Measurements from ENCODE around the gene EHF. TPM values are rescaled to one million over a fixed set of nuclear protein-coding genes. Genes with fewer than 3 reads are reported as not detected.

The EHF gene
- total and polyA plus RNA-seq, 9 of the 15 experiments (the other 6 are each of a cell fraction or from before 2014, with no cell fraction given), result 0.04 to 0.54 (median 0.37) TPM

DNA sequence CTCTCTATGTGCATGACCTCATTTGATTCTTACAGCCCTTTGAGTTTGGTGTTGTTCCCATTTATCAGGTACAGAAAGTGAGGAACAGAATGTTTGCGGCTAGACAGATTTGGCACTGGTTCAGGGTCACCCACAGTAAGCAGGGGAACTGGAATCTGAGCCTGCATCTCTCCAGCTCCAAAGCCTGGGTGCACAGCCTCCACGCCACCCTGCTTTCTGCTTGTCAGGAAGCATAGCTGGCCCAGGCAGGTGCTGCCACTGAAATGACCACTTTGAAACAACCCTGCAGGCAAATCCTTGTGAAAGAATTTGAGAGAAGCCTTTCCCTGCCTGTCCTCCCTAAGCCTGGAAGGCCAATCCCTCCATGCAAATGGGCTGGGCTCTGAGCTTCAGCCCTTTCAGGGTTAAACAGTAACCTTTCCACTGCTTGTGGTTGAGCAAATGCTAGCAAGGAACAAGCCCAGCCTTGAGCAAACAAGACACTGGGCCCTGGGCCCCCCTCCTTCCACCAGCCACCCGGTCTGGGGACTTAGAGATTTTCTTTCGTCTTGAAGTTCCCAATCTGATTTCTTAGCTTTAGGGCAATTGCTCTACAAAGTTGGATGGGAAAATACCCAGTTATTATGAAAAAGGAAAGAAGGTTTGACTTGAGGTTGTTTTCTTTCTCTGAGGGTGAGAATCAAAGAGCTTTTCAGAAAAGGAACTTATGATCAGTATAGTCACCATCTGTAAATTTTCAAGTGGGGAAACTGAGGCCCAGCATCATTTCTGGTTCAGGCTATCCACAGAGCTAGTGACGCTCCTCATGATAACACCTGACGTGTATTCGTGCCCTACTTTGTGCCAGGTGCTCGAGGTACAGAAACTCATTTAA, 19.4 kb downstream of the EHF start (continued):
- TF ChIP-seq, protein P1, sequence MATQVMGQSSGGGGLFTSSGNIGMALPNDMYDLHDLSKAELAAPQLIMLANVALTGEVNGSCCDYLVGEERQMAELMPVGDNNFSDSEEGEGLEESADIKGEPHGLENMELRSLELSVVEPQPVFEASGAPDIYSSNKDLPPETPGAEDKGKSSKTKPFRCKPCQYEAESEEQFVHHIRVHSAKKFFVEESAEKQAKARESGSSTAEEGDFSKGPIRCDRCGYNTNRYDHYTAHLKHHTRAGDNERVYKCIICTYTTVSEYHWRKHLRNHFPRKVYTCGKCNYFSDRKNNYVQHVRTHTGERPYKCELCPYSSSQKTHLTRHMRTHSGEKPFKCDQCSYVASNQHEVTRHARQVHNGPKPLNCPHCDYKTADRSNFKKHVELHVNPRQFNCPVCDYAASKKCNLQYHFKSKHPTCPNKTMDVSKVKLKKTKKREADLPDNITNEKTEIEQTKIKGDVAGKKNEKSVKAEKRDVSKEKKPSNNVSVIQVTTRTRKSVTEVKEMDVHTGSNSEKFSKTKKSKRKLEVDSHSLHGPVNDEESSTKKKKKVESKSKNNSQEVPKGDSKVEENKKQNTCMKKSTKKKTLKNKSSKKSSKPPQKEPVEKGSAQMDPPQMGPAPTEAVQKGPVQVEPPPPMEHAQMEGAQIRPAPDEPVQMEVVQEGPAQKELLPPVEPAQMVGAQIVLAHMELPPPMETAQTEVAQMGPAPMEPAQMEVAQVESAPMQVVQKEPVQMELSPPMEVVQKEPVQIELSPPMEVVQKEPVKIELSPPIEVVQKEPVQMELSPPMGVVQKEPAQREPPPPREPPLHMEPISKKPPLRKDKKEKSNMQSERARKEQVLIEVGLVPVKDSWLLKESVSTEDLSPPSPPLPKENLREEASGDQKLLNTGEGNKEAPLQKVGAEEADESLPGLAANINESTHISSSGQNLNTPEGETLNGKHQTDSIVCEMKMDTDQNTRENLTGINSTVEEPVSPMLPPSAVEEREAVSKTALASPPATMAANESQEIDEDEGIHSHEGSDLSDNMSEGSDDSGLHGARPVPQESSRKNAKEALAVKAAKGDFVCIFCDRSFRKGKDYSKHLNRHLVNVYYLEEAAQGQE (IDR thresholded peaks at IDR 0.05; ENCODE audit: borderline replicate concordance), result peak; percentile 7; the same call in 1 of the 2 replicates
- TF ChIP-seq, protein P1 (CRISPR knock-in tag; IDR thresholded peaks at IDR 0.05; ENCODE audit: low read depth), result no peak
- no peak for TF ChIP-seq CGGBP1 (CRISPR knock-in tag; IDR thresholded peaks at IDR 0.05)
- no peak for TF ChIP-seq ZBTB40 (IDR thresholded peaks at IDR 0.05)
- no peak for TF ChIP-seq ZBTB40 (CRISPR knock-in tag; IDR thresholded peaks at IDR 0.05)
- TF ChIP-seq RHOXF2B (CRISPR knock-in tag; conservative IDR thresholded peaks at IDR 0.05), result no peak
- no peak for TF ChIP-seq RFX5 (IDR thresholded peaks at IDR 0.05; ENCODE audit: low read depth, low read length)
- TF ChIP-seq FOXA3 (CRISPR knock-in tag; conservative IDR thresholded peaks at IDR 0.05 in 1 of 2, IDR thresholded peaks at IDR 0.05 in 1 of 2), result peak; percentile 89 to 90
- no peak for TF ChIP-seq TBP (optimal IDR thresholded peaks at IDR 0.05; ENCODE audit: low read depth, low read length)

Measured in K562 (cell line).